Measurements from ENCODE around the gene RMRP.

GRCh38 chr9:35674025-35674361 lies 16.2 kb upstream of the RMRP start:
- TF ChIP-seq CTCF (IDR thresholded peaks at IDR 0.05; ENCODE audit: insufficient read depth, low read length, poor library complexity, severe bottlenecking) (no peak), EZH2phosphoT487 (conservative IDR thresholded peaks at IDR 0.05; ENCODE audit: low read length) (no peak)

All from SU-DHL-6 (cell line).